Kidney capillary endothelial cell (primary cell): Measurements from ENCODE around the gene NR2E3.

Experiments
- DNase-seq: peaks from one replicate; pipeline ENCODE4 v3.0.0-alpha.2; 2018; ENCODE audit warnings: low spot score

NR2E3 gene

GRCh38 chr15:71810256-71811035 is at the start of gene NR2E3:
Gene NR2E3, plus strand, starts transcription at chr15:71810554. Its CDS starts 190 bp downstream, at chr15:71810744.
- DNase-seq, result no peak

GRCh38 chr15:71760852-71761251 is 49.5 kb upstream of the NR2E3 start:
- no peak for DNase-seq

- DNase-seq, result peak; percentile 94
Measured at GRCh38 chr15:71761649-71762048, 48.7 kb upstream of the NR2E3 start.

GRCh38 chr15:71768184-71768583 is 42.2 kb upstream of the NR2E3 start:
- no peak for DNase-seq

- no peak for DNase-seq
Measured at GRCh38 chr15:71773206-71773859, 37.0 kb upstream of the NR2E3 start.

- DNase-seq, result no peak
Measured at GRCh38 chr15:71775856-71776255, 34.5 kb upstream of the NR2E3 start.

GRCh38 chr15:71776304-71776703 is 34.0 kb upstream of the NR2E3 start:
- DNase-seq, result no peak

- DNase-seq, result no peak
Measured at GRCh38 chr15:71777216-71777943, 33.0 kb upstream of the NR2E3 start.

GRCh38 chr15:71779073-71779797 is 31.1 kb upstream of the NR2E3 start:
- no peak for DNase-seq

- peak; percentile 78 for DNase-seq
Measured at GRCh38 chr15:71780115-71780976, 30.0 kb upstream of the NR2E3 start.

- DNase-seq, result no peak
Measured at GRCh38 chr15:71781179-71781964, 29.0 kb upstream of the NR2E3 start.

GRCh38 chr15:71781965-71782265 is 28.4 kb upstream of the NR2E3 start:
- no peak for DNase-seq

- DNase-seq, result no peak
Measured at GRCh38 chr15:71782422-71783165, 27.8 kb upstream of the NR2E3 start.

- no peak for DNase-seq
Measured at GRCh38 chr15:71784719-71785118, 25.6 kb upstream of the NR2E3 start.

GRCh38 chr15:71785996-71786395 is 24.4 kb upstream of the NR2E3 start:
- DNase-seq, result no peak

GRCh38 chr15:71786673-71787072 is 23.7 kb upstream of the NR2E3 start:
- no peak for DNase-seq

- no peak for DNase-seq
Measured at GRCh38 chr15:71788646-71789579, 21.4 kb upstream of the NR2E3 start.

GRCh38 chr15:71789616-71790015 is 20.7 kb upstream of the NR2E3 start:
- no peak for DNase-seq

- no peak for DNase-seq
Measured at GRCh38 chr15:71790081-71790480, 20.3 kb upstream of the NR2E3 start.
